ENCODE results near the gene SPDYE4.

The SPDYE4 gene

GRCh38 chr17:8741366-8741765 is 17.0 kb downstream of the SPDYE4 start:
- no peak for DNase-seq (ENCODE audit: low read depth)

GRCh38 chr17:8740486-8740885 is 17.9 kb downstream of the SPDYE4 start:
- peak; percentile 42 for DNase-seq (ENCODE audit: low read depth)

- no peak for DNase-seq (ENCODE audit: low read depth)
Observed at GRCh38 chr17:8739097-8739496, 19.2 kb downstream of the SPDYE4 start.

- DNase-seq (ENCODE audit: low read depth), result no peak
Observed at GRCh38 chr17:8736796-8737195, 21.6 kb downstream of the SPDYE4 start.

GRCh38 chr17:8736362-8736761 is 22.0 kb downstream of the SPDYE4 start:
- no peak for DNase-seq (ENCODE audit: low read depth)

GRCh38 chr17:8735336-8735939 is 22.9 kb downstream of the SPDYE4 start:
- DNase-seq (ENCODE audit: low read depth), result no peak

GRCh38 chr17:8734876-8735275 is 23.5 kb downstream of the SPDYE4 start:
- DNase-seq (ENCODE audit: low read depth), result no peak

GRCh38 chr17:8732406-8733085 is 25.8 kb downstream of the SPDYE4 start:
- DNase-seq (ENCODE audit: low read depth), result no peak

- no peak for DNase-seq (ENCODE audit: low read depth)
Observed at GRCh38 chr17:8729860-8730259, 28.5 kb downstream of the SPDYE4 start.

- DNase-seq (ENCODE audit: low read depth), result no peak
Observed at GRCh38 chr17:8729421-8729820, 28.9 kb downstream of the SPDYE4 start.

GRCh38 chr17:8728971-8729370 is 29.4 kb downstream of the SPDYE4 start:
- DNase-seq (ENCODE audit: low read depth), result no peak

GRCh38 chr17:8728251-8728938 is 30.0 kb downstream of the SPDYE4 start:
- no peak for DNase-seq (ENCODE audit: low read depth)

- DNase-seq (ENCODE audit: low read depth), result no peak
Observed at GRCh38 chr17:8726941-8727555, 31.3 kb downstream of the SPDYE4 start.

- no peak for DNase-seq (ENCODE audit: low read depth)
Observed at GRCh38 chr17:8725881-8726876, 32.2 kb downstream of the SPDYE4 start.

- no peak for DNase-seq (ENCODE audit: low read depth)
Observed at GRCh38 chr17:8724451-8724850, 33.9 kb downstream of the SPDYE4 start.

- no peak for DNase-seq (ENCODE audit: low read depth)
Observed at GRCh38 chr17:8720596-8720995, 37.8 kb downstream of the SPDYE4 start.

- DNase-seq (ENCODE audit: low read depth), result no peak
Observed at GRCh38 chr17:8719291-8720246, 38.8 kb downstream of the SPDYE4 start.

- DNase-seq (ENCODE audit: low read depth), result no peak
Observed at GRCh38 chr17:8718001-8718563, 40.3 kb downstream of the SPDYE4 start.

- no peak for DNase-seq (ENCODE audit: low read depth)
Observed at GRCh38 chr17:8713878-8714277, 44.5 kb downstream of the SPDYE4 start.

GRCh38 chr17:8713315-8713714 is 45.0 kb downstream of the SPDYE4 start:
- DNase-seq (ENCODE audit: low read depth), result no peak

Data from stimulated activated CD8-positive, alpha-beta memory T cell treated with anti-CD3 and anti-CD28 coated beads, Interleukin-12 subunit alpha, Interleukin-12 subunit beta, amount 100 ng/mL, for 4 hours (primary cell).